GM12878 (cell line): ENCODE results near the gene POLD1. TPM values are rescaled to one million over a fixed set of nuclear protein-coding genes. Genes with fewer than 3 reads are reported as not detected.

Experiments used
- ATAC-seq: fragments of 200-7000 bp; cut with Tn5 transposase; 3 replicates; pipeline ENCODE4 v1.9.1; 2020; ENCODE audit warnings: mild to moderate bottlenecking, moderate library complexity
- BruUV-seq: library from RNA; stranded (reverse); fragments of 400-500 nt; replicated peaks from 2 replicates; lab custom pipeline; 2021; lab: Mats Ljungman, UMichigan
- CTCF ChIA-PET: fragments of 300-600 bp; sonication (Branson Sonifier 250); formaldehyde crosslinking; extraction: SDS; loops from one replicate; lab custom pipeline; 2021; ENCODE audit warnings: inconsistent platforms; lab: Yijun Ruan, JAX
- POLR2A ChIA-PET: fragments of 350-600 bp; formaldehyde crosslinking; extraction: SDS; loops from one replicate; lab custom pipeline; 2021; ENCODE audit warnings: inconsistent platforms; lab: Charles Lee
- RAD21 ChIA-PET: fragments of 300-600 bp; sonication (Branson Sonifier 250); formaldehyde crosslinking; loops from one replicate; lab custom pipeline; 2023; ENCODE audit warnings: antibody characterized with exemption; ENCODE audit not compliant: unreplicated experiment; lab: Charles Lee
- SMC1A ChIA-PET: fragments of 300-600 bp; sonication (Branson Sonifier 250); formaldehyde crosslinking; loops from one replicate; lab custom pipeline; 2023; ENCODE audit not compliant: unreplicated experiment, uncharacterized antibody; lab: Charles Lee
- DNase-seq: peaks from one replicate; pipeline ENCODE4 v3.0.0-alpha.2; 2011; ENCODE audit warnings: low read depth, low spot score
- FAIRE-seq: peaks from 3 replicates; lab custom pipeline; 2011; peaks lifted over from hg19 to GRCh38; lab: Jason Lieb, UNC
- H2AFZ ChIP-seq: 2 replicates; pipeline ENCODE4 v1.6.0; 2011; ENCODE audit warnings: low read depth, low read length, control low read depth; ENCODE audit not compliant: control insufficient read depth
- H3K27ac ChIP-seq: 2 replicates; pipeline ENCODE4 v1.5.1; 2011; ENCODE audit warnings: control low read depth; ENCODE audit not compliant: control insufficient read depth, insufficient read depth
- H3K27me3 ChIP-seq, 2 experiments: replicated peaks in 1 of 2; 2 replicates each; pipeline versions ENCODE4 v1.6.0 to v1.6.1; 2011; ENCODE audit warnings: low read length in 1 of 2; ENCODE audit not compliant: control insufficient read depth in 2 of 2, insufficient read depth in 2 of 2
- H3K36me3 ChIP-seq, 2 experiments: 2 replicates each; pipeline ENCODE4 v1.5.1; 2011; ENCODE audit warnings: low read length in 1 of 2; ENCODE audit not compliant: control insufficient read depth in 2 of 2, insufficient read depth in 2 of 2
- H3K4me1 ChIP-seq: 2 replicates; pipeline ENCODE4 v1.6.1; 2011; ENCODE audit warnings: mild to moderate bottlenecking, low read length, moderate library complexity, mixed read lengths; ENCODE audit not compliant: control insufficient read depth, insufficient read depth
- H3K4me2 ChIP-seq: 2 replicates; pipeline ENCODE4 v1.6.0; 2011; ENCODE audit warnings: control low read depth; ENCODE audit not compliant: control insufficient read depth, insufficient read depth
- H3K4me3 ChIP-seq: fragments of 200-600 bp; sonication (generic); 2 replicates; pipeline ENCODE4 v1.5.1; 2016
- H3K79me2 ChIP-seq: 2 replicates; pipeline ENCODE4 v1.6.0; 2011; ENCODE audit warnings: low read length; ENCODE audit not compliant: control insufficient read depth, insufficient read depth
- H3K9ac ChIP-seq: 2 replicates; pipeline ENCODE4 v1.8.0; 2011; ENCODE audit warnings: low read length, control low read depth, mixed read lengths; ENCODE audit not compliant: control insufficient read depth, insufficient read depth
- H3K9me3 ChIP-seq: replicated peaks from 3 replicates; pipeline ENCODE4 v1.5.1; 2011; ENCODE audit warnings: mild to moderate bottlenecking, low read length; ENCODE audit not compliant: control insufficient read depth, insufficient read depth
- H4K20me1 ChIP-seq: 2 replicates; pipeline ENCODE4 v1.6.0; 2011; ENCODE audit not compliant: control insufficient read depth, insufficient read depth
- ASH2L ChIP-seq: fragments of 300-600, 200-600 bp; sonication (generic); IDR thresholded peaks from 2 replicates; pipeline ENCODE4 v1.6.1; 2017; ENCODE audit warnings: low read depth, mild to moderate bottlenecking, borderline replicate concordance
- CBFB ChIP-seq: IDR thresholded peaks from 2 replicates; pipeline ENCODE4 v1.6.1; 2016; ENCODE audit warnings: antibody characterized with exemption, low read depth
- CBX3 ChIP-seq: fragments of 200-600 bp; sonication (generic); IDR thresholded peaks from 2 replicates; pipeline ENCODE4 v1.6.1; 2016; ENCODE audit warnings: low read depth, borderline replicate concordance
- CHD2 ChIP-seq: IDR thresholded peaks from 2 replicates; pipeline ENCODE4 v1.6.1; 2011; ENCODE audit warnings: low read depth, low read length, improper control_type of control experiment, borderline replicate concordance
- CREM ChIP-seq: IDR thresholded peaks from 2 replicates; pipeline ENCODE4 v1.6.1; 2014; ENCODE audit warnings: antibody characterized with exemption, low read depth
- EED ChIP-seq: sonication (generic); IDR thresholded peaks from 2 replicates; pipeline ENCODE4 v1.6.1; 2016; ENCODE audit warnings: antibody characterized with exemption, low read depth
- HCFC1 ChIP-seq: fragments of 150-350 bp; IDR thresholded peaks from 2 replicates; pipeline ENCODE4 v1.6.1; 2014; ENCODE audit warnings: low read length
- IKZF2 ChIP-seq, 2 experiments: fragments of 450-650 bp; IDR thresholded peaks; 2 replicates each; pipeline ENCODE4 v1.6.1; 2017; ENCODE audit warnings: mild to moderate bottlenecking in 2 of 2, moderate library complexity in 2 of 2
- JUNB ChIP-seq: IDR thresholded peaks from 2 replicates; pipeline ENCODE4 v1.6.1; 2016; ENCODE audit warnings: antibody characterized with exemption, mild to moderate bottlenecking
- KLF5 ChIP-seq: fragments of 450-650 bp; IDR thresholded peaks from 2 replicates; pipeline ENCODE4 v1.6.1; 2014; ENCODE audit warnings: mild to moderate bottlenecking; ENCODE audit not compliant: partially characterized antibody
- POU2F2 ChIP-seq: IDR thresholded peaks from 3 replicates; pipeline ENCODE4 v1.6.1; 2011; ENCODE audit warnings: low read depth, mild to moderate bottlenecking, low read length, borderline replicate concordance
- REST ChIP-seq: IDR thresholded peaks from 2 replicates; pipeline ENCODE4 v1.6.1; 2012; ENCODE audit warnings: mild to moderate bottlenecking, low read depth, low read length
- RFX5 ChIP-seq: IDR thresholded peaks from 2 replicates; pipeline ENCODE4 v1.6.1; 2011; ENCODE audit warnings: low read depth, low read length, improper control_type of control experiment
- RUNX3 ChIP-seq: IDR thresholded peaks from 2 replicates; pipeline ENCODE4 v1.6.1; 2012; ENCODE audit warnings: low read length, inconsistent platforms
- SIX5 ChIP-seq: IDR thresholded peaks from 2 replicates; pipeline ENCODE4 v1.6.1; 2011; ENCODE audit warnings: mild to moderate bottlenecking, low read depth, low read length, moderate library complexity; ENCODE audit not compliant: severe bottlenecking
- TAF1 ChIP-seq: IDR thresholded peaks from 2 replicates; pipeline ENCODE4 v1.6.1; 2011; ENCODE audit warnings: mild to moderate bottlenecking, low read depth, low read length, borderline replicate concordance
- WRNIP1 ChIP-seq: IDR thresholded peaks from 2 replicates; pipeline ENCODE4 v1.6.1; 2011; ENCODE audit warnings: low read depth, low read length, improper control_type of control experiment, borderline replicate concordance
- WGBS: methylation state at CpG from one replicate; pipeline ENCODE4 v1.1.6; 2016; ENCODE audit warnings: low lambda C conversion rate; ENCODE audit not compliant: insufficient replicate concordance, insufficient coverage; ENCODE audit errors: missing lambda C conversion rate; 5-methylcytosine and 5-hydroxymethylcytosine counted together
- in situ Hi-C: fragments of 300-500 bp; cut with MboI; formaldehyde crosslinking; loops from 9 replicates; pipeline ENCODE4 v1.14.3; 2018; ENCODE audit warnings: mixed read lengths
- intact Hi-C: fragments of 100-400 bp; cut with micrococcal nuclease; formaldehyde crosslinking; loops from one replicate; pipeline ENCODE4 v1.14.2; 2022; ENCODE audit not compliant: unreplicated experiment
- polyA plus RNA-seq, 11 experiments: library from polyadenylated mRNA; depleted of rRNA in 4 of 11; unstranded in 6 of 11; stranded (reverse) in 5 of 11; fragments of >200 nt; fragmentation: Nextera tagmentation in 4 of 11; fragmentation: Illumina TruSeq in 1 of 11; extraction: Ambion mirVana in 4 of 11; extraction: Trizol in 1 of 11; gene quantifications; 1 replicate in 1 of 11; 2 replicates in 10 of 11; pipeline versions ENCODE4 v1.2.1 to v1.2.3, GENCODE V29; 2011 to 2016; ENCODE audit warnings: inconsistent platforms in 2 of 11, missing spikeins in 2 of 11, low read depth in 1 of 11
- total RNA-seq, 4 experiments: library from RNA; depleted of rRNA in 3 of 4; stranded (reverse); fragments of >200 nt in 3 of 4; fragmentation: Illumina TruSeq in 1 of 4; extraction: Trizol in 1 of 4; gene quantifications; 2 replicates each; pipeline versions ENCODE4 v1.2.1 to v1.2.3, GENCODE V29; 2013 to 2021
- TF ChIP-seq, protein P1 (sequence below): fragments of 150-350 bp; IDR thresholded peaks from 2 replicates; pipeline ENCODE4 v1.6.1; 2014; ENCODE audit warnings: mild to moderate bottlenecking, low read depth, low read length

Gene POLD1
- total and polyA plus RNA-seq, 10 of the 15 experiments (the other 5 are each of a cell fraction or from before 2014, with no cell fraction given) = 0.76 to 165 (median 63.4) TPM

DNA sequence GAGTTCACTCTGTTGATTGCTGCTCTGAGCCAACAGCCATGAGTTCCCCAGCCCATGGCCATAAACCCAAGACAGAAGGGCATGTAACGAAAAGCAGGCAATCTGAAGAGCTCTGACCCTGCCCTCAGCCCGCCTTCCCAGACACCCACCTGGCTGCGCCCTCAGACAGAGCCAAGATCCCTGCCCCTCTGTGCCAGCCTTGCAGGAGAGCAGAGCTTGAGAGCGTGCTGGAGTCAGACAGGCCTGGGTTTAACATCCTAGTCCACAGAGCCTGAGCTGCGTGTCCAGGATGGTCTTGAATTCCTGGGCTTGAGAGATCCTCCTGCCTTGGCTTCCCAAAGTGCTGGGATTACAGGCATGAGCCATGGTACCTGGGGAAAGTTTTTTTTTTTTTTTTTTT, 73.2 kb downstream of the POLD1 start:
- in situ Hi-C loops = no loop called here
- FAIRE-seq = no peak

More for the DNA sequence above, 73.2 kb downstream of the POLD1 start:
- no peak overlapping the region for H3K9ac ChIP-seq
- BruUV-seq = no TSS peak
- H2AFZ ChIP-seq = no peak overlapping the region
- TF ChIP-seq JUNB (no peak), EED (no peak), SIX5 (no peak), TAF1 (no peak), CHD2 (no peak), IKZF2 (IDR thresholded peaks at IDR 0.05) (no peak), REST (no peak), HCFC1 (no peak), WRNIP1 (no peak), CREM (no peak), POU2F2 (no peak), RFX5 (no peak), CBFB (no peak), KLF5 (no peak), RUNX3 (no peak), CBX3 (no peak), ASH2L (no peak)
- TF ChIP-seq, protein P1, sequence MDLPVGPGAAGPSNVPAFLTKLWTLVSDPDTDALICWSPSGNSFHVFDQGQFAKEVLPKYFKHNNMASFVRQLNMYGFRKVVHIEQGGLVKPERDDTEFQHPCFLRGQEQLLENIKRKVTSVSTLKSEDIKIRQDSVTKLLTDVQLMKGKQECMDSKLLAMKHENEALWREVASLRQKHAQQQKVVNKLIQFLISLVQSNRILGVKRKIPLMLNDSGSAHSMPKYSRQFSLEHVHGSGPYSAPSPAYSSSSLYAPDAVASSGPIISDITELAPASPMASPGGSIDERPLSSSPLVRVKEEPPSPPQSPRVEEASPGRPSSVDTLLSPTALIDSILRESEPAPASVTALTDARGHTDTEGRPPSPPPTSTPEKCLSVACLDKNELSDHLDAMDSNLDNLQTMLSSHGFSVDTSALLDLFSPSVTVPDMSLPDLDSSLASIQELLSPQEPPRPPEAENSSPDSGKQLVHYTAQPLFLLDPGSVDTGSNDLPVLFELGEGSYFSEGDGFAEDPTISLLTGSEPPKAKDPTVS = no peak
- RAD21 ChIA-PET = no interaction called here
- H3K9me3 ChIP-seq = no peaks in the 10 kb centered on the region
- H4K20me1 ChIP-seq = no peaks in the 10 kb centered on the region
- H3K4me3 ChIP-seq = no peak overlapping the region
- SMC1A ChIA-PET = interaction anchor here (1.1 kb wide), 1 partner anchor 37 kb away, joined by 3 read pairs; no protein-coding TSS in a partner anchor
- POLR2A ChIA-PET = interaction anchor here (0.5 kb wide), 1 partner anchor 204 kb away, joined by 4 read pairs; no protein-coding TSS in a partner anchor
- no peaks in the 10 kb centered on the region for H3K79me2 ChIP-seq
- no peaks in the 10 kb centered on the region for H3K27me3 ChIP-seq
- H3K27ac ChIP-seq = no peak overlapping the region
- H3K4me2 ChIP-seq = no peak overlapping the region
- CTCF ChIA-PET = interaction anchor here (0.8 kb wide), 1 partner anchor 89 kb away, joined by 5 read pairs; no protein-coding TSS in a partner anchor
- H3K36me3 ChIP-seq = no peaks in the 10 kb centered on the region
- ATAC-seq (no peak), DNase-seq (no peak)
- H3K4me1 ChIP-seq = peaks cover 20% of the 10 kb centered on the region
- 53% methylated on average over 5 of the region's 5 CpGs for WGBS
- intact Hi-C loops = no loop called here
